MM.1S (cell line): ENCODE data around the gene RASGRF2.
"Not testable (repeated sequence)": the region's sequence is repeated elsewhere in the genome, so short reads cannot be mapped to it uniquely, and the experiment has no call there.

Experiments
- DNase-seq: peaks from one replicate; pipeline ENCODE4 v3.0.0-alpha.2; 2015
- H2AFZ ChIP-seq: fragments of 300-600 bp; sonication (generic); 2 replicates; pipeline ENCODE4 v1.6.0; 2016; ENCODE audit warnings: antibody characterized with exemption, low read length
- H3F3A ChIP-seq: fragments of 300-600 bp; sonication (generic); 2 replicates; pipeline ENCODE4 v1.6.1; 2016; ENCODE audit warnings: mild to moderate bottlenecking, antibody characterized with exemption, low read length, moderate library complexity, mixed read lengths; ENCODE audit not compliant: insufficient read depth
- H3K27ac ChIP-seq: fragments of 300-600 bp; sonication (generic); 2 replicates; pipeline ENCODE4 v1.5.1; 2016; ENCODE audit warnings: mild to moderate bottlenecking, low read length
- H3K27me3 ChIP-seq: fragments of 300-600 bp; sonication (generic); replicated peaks from 2 replicates; pipeline ENCODE4 v1.6.0; 2016; ENCODE audit warnings: low read length; ENCODE audit not compliant: insufficient read depth
- H3K36me3 ChIP-seq: fragments of 300-600 bp; sonication (generic); replicated peaks from 2 replicates; pipeline ENCODE4 v1.6.1; 2016; ENCODE audit warnings: mild to moderate bottlenecking, low read length, mixed read lengths; ENCODE audit not compliant: insufficient read depth
- H3K4me1 ChIP-seq: fragments of 300-600 bp; sonication (generic); 2 replicates; pipeline ENCODE4 v1.6.1; 2016; ENCODE audit warnings: low read length, mixed read lengths
- H3K4me2 ChIP-seq: fragments of 300-600 bp; sonication (generic); 2 replicates; pipeline ENCODE4 v1.6.0; 2016; ENCODE audit warnings: low read depth, low read length
- H3K4me3 ChIP-seq: fragments of 300-600 bp; sonication (generic); 2 replicates; pipeline ENCODE4 v1.5.1; 2016; ENCODE audit warnings: low read length, mixed read lengths
- H3K79me2 ChIP-seq: fragments of 300-600 bp; sonication (generic); 2 replicates; pipeline ENCODE4 v1.6.1; 2016; ENCODE audit warnings: mixed run types, low read length, mixed read lengths
- H3K9ac ChIP-seq: fragments of 300-600 bp; sonication (generic); 2 replicates; pipeline ENCODE4 v1.6.1; 2016; ENCODE audit warnings: low read length, mixed read lengths
- H3K9me2 ChIP-seq: fragments of 300-600 bp; sonication (generic); replicated peaks from 2 replicates; pipeline ENCODE4 v1.6.1; 2016; ENCODE audit warnings: mild to moderate bottlenecking, low read length, mixed read lengths; ENCODE audit not compliant: insufficient read depth
- H3K9me3 ChIP-seq: fragments of 300-600 bp; sonication (generic); replicated peaks from 2 replicates; pipeline ENCODE4 v1.6.1; 2016; ENCODE audit warnings: mild to moderate bottlenecking, low read length, mixed read lengths; ENCODE audit not compliant: insufficient read depth
- H4K20me1 ChIP-seq: fragments of 300-600 bp; sonication (generic); 2 replicates; pipeline ENCODE4 v1.6.1; 2016; ENCODE audit warnings: mild to moderate bottlenecking, low read length, moderate library complexity, mixed read lengths; ENCODE audit not compliant: insufficient read depth
- EZH2 ChIP-seq: fragments of 300-600 bp; sonication (generic); optimal IDR thresholded peaks from 2 replicates; pipeline ENCODE3; 2017; ENCODE audit warnings: low read depth, mild to moderate bottlenecking, antibody characterized with exemption, low read length, mixed read lengths
- EZH2phosphoT487 ChIP-seq: fragments of 300-600 bp; sonication (generic); IDR thresholded peaks from 2 replicates; pipeline ENCODE4 v1.6.1; 2018; ENCODE audit warnings: antibody characterized with exemption, low read length
- TF ChIP-seq, protein P1 (sequence below): fragments of 300-600 bp; sonication (generic); IDR thresholded peaks from 2 replicates; pipeline ENCODE4 v1.5.1; 2016; ENCODE audit warnings: antibody characterized with exemption, low read length, mixed read lengths

RASGRF2 gene

DNA sequence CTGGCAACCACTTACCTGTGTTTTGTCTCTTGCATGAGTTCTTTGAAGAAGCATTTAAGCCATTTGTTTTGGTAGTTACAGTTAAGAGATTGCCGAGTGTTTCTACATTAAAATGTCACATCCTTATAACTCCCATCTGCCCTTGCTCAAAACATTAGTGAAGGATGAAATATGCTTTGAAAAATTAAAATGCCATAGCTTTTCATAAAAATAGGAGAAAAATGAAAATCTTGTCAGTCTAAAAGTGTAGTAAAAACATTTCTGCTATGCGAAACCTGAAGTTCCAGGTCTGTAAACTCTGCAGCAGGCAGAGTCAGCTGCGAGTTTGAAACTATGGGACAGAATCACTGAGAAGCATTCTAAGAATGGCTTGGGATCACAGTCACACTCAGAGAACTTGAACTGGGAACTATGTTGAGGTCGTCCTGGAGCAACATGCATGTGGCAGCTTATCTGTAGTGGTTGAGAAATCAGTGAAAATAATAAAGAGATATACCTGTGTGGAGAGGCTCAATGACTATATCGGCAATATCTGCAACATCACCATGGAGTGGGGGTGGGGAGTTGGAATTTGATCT lies 67.4 kb downstream of the RASGRF2 start:
- TF ChIP-seq, protein P1, sequence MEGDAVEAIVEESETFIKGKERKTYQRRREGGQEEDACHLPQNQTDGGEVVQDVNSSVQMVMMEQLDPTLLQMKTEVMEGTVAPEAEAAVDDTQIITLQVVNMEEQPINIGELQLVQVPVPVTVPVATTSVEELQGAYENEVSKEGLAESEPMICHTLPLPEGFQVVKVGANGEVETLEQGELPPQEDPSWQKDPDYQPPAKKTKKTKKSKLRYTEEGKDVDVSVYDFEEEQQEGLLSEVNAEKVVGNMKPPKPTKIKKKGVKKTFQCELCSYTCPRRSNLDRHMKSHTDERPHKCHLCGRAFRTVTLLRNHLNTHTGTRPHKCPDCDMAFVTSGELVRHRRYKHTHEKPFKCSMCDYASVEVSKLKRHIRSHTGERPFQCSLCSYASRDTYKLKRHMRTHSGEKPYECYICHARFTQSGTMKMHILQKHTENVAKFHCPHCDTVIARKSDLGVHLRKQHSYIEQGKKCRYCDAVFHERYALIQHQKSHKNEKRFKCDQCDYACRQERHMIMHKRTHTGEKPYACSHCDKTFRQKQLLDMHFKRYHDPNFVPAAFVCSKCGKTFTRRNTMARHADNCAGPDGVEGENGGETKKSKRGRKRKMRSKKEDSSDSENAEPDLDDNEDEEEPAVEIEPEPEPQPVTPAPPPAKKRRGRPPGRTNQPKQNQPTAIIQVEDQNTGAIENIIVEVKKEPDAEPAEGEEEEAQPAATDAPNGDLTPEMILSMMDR = no peak
- TF ChIP-seq EZH2phosphoT487 (no peak), EZH2 (no peak)
- Histone ChIP-seq H3F3A (no peaks in the 10 kb centered on the region), H3K27me3 (no peaks in the 10 kb centered on the region), H3K4me1 (no peaks in the 10 kb centered on the region), H3K36me3 (no peaks in the 10 kb centered on the region), H3K4me3 (no peak overlapping the region), H3K9me3 (no peaks in the 10 kb centered on the region), H4K20me1 (no peaks in the 10 kb centered on the region), H3K4me2 (no peak overlapping the region), H3K27ac (no peak overlapping the region), H2AFZ (no peak overlapping the region), H3K9me2 (no peaks in the 10 kb centered on the region), H3K9ac (no peak overlapping the region), H3K79me2 (no peaks in the 10 kb centered on the region)
- DNase-seq = no peak

DNA sequence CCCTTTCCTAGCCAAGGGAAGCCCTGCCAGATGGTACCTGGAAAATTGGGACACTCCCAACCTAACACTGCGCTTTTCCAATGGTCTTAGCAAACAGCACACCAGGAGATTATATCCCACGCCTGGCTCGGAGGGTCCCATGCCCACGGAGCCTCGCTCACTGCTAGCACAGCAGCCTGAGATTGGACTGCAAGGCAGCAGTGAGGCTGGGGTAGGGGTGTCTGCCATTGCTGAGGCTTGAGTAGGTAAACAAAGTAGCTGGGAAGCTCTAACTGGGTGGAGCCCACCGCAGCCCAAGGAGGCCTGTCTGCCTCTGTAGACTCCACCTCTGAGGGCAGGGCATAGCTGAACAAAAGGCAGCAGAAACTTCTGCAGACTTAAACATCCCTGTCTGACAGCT lies 68.7 kb downstream of the RASGRF2 start:
- H3K4me3 ChIP-seq, H3K27me3 ChIP-seq, H4K20me1 ChIP-seq, H3F3A ChIP-seq, DNase-seq, H3K27ac ChIP-seq, H3K79me2 ChIP-seq, H3K9me3 ChIP-seq, H3K9ac ChIP-seq, H3K4me2 ChIP-seq, H3K4me1 ChIP-seq, H3K36me3 ChIP-seq, H2AFZ ChIP-seq, H3K9me2 ChIP-seq: not testable (repeated sequence)

DNA sequence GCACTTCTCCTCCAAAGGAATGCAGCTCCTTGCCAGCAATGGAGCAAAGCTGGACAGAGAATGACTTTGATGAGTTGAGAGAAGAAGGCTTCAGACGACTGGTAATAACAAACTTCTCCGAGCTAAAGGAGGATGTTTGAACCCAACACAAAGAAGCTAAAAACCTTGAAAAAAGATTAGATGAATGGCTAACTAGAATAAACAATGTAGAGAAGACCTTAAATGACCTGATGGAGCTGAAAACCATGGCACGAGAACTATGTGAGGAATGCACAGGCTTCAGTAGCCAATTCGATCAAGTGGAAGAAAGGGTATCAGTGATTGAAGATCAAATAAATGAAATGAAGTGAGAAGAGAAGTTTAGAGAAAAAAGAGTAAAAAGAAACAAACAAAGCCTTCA lies 69.6 kb downstream of the RASGRF2 start:
- not testable (repeated sequence) for H3K9me3 ChIP-seq, H3K79me2 ChIP-seq, H3K9ac ChIP-seq, H3K9me2 ChIP-seq, H3F3A ChIP-seq, H3K27me3 ChIP-seq, H3K4me3 ChIP-seq, H3K36me3 ChIP-seq, H2AFZ ChIP-seq, H3K4me1 ChIP-seq, DNase-seq, H4K20me1 ChIP-seq, H3K4me2 ChIP-seq, H3K27ac ChIP-seq

DNA sequence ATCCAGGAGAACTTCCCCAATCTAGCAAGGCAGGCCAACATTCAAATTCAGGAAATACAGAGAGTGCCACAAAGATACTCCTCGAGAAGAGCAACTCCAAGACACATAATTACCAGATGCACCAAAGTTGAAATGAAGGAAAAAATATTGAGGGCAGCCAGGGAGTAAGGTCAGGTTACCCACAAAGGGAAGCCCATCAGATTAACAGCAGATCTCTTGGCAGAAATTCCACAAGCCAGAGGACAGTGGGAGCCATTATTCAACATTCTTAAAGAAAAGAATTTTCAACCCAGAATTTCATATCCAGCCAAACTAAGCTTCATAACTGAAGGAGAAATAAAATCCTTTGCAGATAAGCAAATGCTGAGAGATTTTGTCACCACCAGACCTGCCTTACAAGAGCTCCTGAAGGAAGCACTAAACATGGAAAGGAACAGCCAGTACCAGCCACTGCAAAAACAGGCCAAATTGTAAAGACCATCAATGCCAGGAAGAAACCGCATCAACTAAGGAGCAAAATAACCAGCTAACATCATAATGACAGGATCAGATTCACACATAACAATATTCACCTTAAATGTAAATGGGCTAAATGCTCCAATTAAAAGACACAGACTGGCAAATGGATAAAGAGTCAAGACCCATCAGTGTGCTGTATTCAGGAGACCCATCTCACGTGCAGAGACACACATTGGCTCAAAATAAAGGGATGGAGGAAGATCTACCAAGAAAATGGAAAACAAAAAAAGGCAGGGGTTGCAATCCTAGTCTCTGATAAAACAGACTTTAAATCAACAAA lies 70.3 kb downstream of the RASGRF2 start:
- not testable (repeated sequence) for H3K27ac ChIP-seq, H4K20me1 ChIP-seq, H3K36me3 ChIP-seq, DNase-seq, H3K27me3 ChIP-seq, H3K9me2 ChIP-seq, H3F3A ChIP-seq, H3K4me2 ChIP-seq, H3K9ac ChIP-seq, H3K4me1 ChIP-seq, H3K79me2 ChIP-seq, H2AFZ ChIP-seq, H3K4me3 ChIP-seq, H3K9me3 ChIP-seq

DNA sequence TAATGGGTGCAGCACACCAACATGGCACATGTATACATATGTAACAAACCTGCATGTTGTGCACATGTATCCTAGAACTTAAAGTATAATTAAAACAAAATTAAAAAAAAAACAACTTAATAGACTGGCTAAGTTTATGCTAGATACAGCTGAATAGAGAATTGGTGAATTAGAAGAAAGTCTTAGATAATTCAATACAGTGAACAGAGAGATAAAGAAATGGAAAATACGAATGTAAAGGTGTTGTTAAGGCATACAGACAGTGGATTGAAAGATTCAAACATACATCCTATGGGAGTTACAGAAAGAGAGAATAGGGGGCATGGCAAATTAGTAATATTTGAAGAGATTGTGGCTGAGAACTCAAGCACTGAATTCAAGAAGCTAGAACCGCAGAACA lies 75.4 kb downstream of the RASGRF2 start:
- H3K36me3 ChIP-seq = no peaks in the 10 kb centered on the region
- DNase-seq = no peak
- no peaks in the 10 kb centered on the region for H3F3A ChIP-seq

More for the DNA sequence above, 75.4 kb downstream of the RASGRF2 start:
- no peaks in the 10 kb centered on the region for H4K20me1 ChIP-seq
- TF ChIP-seq, protein P1 = no peak
- no peak for TF ChIP-seq EZH2phosphoT487
- TF ChIP-seq EZH2 = no peak
- H3K9me3 ChIP-seq = no peaks in the 10 kb centered on the region
- H3K4me1 ChIP-seq = no peaks in the 10 kb centered on the region
- H3K9ac ChIP-seq = no peak overlapping the region
- no peaks in the 10 kb centered on the region for H3K79me2 ChIP-seq
- H3K27ac ChIP-seq = no peak overlapping the region
- H3K9me2 ChIP-seq = no peaks in the 10 kb centered on the region
- H2AFZ ChIP-seq = no peak overlapping the region
- H3K27me3 ChIP-seq = no peaks in the 10 kb centered on the region
- no peak overlapping the region for H3K4me2 ChIP-seq
- no peak overlapping the region for H3K4me3 ChIP-seq
